Breast epithelium (tissue), 4 donors: ENCODE data around the gene NUDT6. TPM values are rescaled to one million over a fixed set of nuclear protein-coding genes. Genes with fewer than 3 reads are reported as not detected.
"Not testable (repeated sequence)": the region's sequence is repeated elsewhere in the genome, so short reads cannot be mapped to it uniquely, and the experiment has no call there.

Experiments used
- DNase-seq, 2 donors: peaks; one replicate each; pipeline ENCODE4 v3.0.0-alpha.2; 2019; ENCODE audit warnings: low spot score in 2 of 2
- H3K27ac ChIP-seq, 2 donors: fragments of 200-600 bp; sonication (generic) in 1 of 2; one replicate each; pipeline ENCODE4 v1.5.1; 2016 to 2019; ENCODE audit warnings: mild to moderate bottlenecking in 1 of 2
- H3K27me3 ChIP-seq, 2 donors: fragments of 200-600 bp; sonication (generic) in 1 of 2; one replicate each; pipeline versions ENCODE4 v1.5.1 to v1.6.0; 2017 to 2019; ENCODE audit warnings: control low read depth in 1 of 2, mild to moderate bottlenecking in 1 of 2
- H3K36me3 ChIP-seq: fragments of 200-600 bp; one replicate; pipeline ENCODE4 v1.5.1; 2019
- H3K4me1 ChIP-seq, 2 donors: fragments of 200-600 bp; sonication (generic); one replicate each; pipeline ENCODE4 v1.5.1; 2016 to 2019; ENCODE audit warnings: control low read depth in 1 of 2
- H3K4me3 ChIP-seq, 3 donors: fragments of 200-600 bp; sonication (generic); 1 replicate in 2 of 3; 2 replicates in 1 of 3; pipeline ENCODE4 v1.5.1; 2016 to 2019; ENCODE audit warnings: mild to moderate bottlenecking in 3 of 3, moderate library complexity in 2 of 3
- H3K9me3 ChIP-seq, 2 donors: fragments of 200-600 bp; sonication (generic) in 1 of 2; one replicate each; pipeline ENCODE4 v1.5.1; 2016 to 2019; ENCODE audit warnings: control low read depth in 1 of 2
- CTCF ChIP-seq, 3 donors: fragments of 450-650 bp; IDR thresholded peaks; one replicate each; pipeline ENCODE4 v1.5.1; 2016 to 2017; ENCODE audit warnings: antibody characterized with exemption in 3 of 3, mild to moderate bottlenecking in 3 of 3, moderate library complexity in 3 of 3
- POLR2A ChIP-seq: fragments of 450-650 bp; IDR thresholded peaks from one replicate; pipeline ENCODE4 v1.6.1; 2016; ENCODE audit warnings: antibody characterized with exemption, mild to moderate bottlenecking, moderate library complexity
- POLR2AphosphoS5 ChIP-seq, 3 donors: sonication (generic); formaldehyde crosslinking; IDR thresholded peaks; one replicate each; pipeline ENCODE4 v1.6.1; 2017; ENCODE audit warnings: antibody characterized with exemption in 3 of 3
- intact Hi-C: fragments of 100-400 bp; cut with DNase I; formaldehyde crosslinking; loops from one replicate; pipeline ENCODE4 v1.15.1; 2023; ENCODE audit warnings: low total_unique reads
- total RNA-seq, 3 donors: library from RNA; depleted of rRNA; stranded (reverse); fragments of >200 nt; gene quantifications; one replicate each; pipeline ENCODE4 v1.1.0, GENCODE V29; 2016

NUDT6 gene
- total RNA-seq, 3 donors from 2014 or later = 8.2 to 10.8 (median 8.5) TPM

DNA sequence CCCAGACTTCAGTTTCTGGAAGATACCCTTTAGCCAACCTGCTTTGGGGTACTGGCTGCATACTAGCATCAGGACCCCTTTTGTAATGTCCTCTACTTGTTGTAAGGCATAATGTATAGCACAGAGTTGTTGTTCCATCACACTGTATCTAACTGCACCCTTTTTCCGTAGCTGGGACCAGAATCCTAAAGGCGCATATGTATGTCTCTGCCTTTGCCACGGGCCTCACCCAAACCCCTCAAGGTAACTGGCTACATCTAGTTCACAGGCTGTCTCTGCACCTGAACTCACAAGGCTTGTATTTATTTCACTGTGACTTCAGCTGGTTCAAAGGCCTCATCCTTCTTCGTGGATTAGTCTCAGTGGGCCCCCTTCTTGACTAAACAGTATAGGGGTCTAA is 29.6 kb upstream of the NUDT6 start:
- TF ChIP-seq POLR2A (no peak), POLR2AphosphoS5 (IDR thresholded peaks at IDR 0.05) (no peak), CTCF (IDR thresholded peaks at IDR 0.05) (no peak)
- peaks cover 8% of the 10 kb centered on the region for H3K36me3 ChIP-seq
- intact Hi-C loops = no loop called here

GRCh38 chr4:122948671-122949070 is 26.3 kb upstream of the NUDT6 start:
- no peak overlapping the region for H3K27ac ChIP-seq
- H3K4me3 ChIP-seq = no peak overlapping the region
- H3K4me1 ChIP-seq = no peaks in the 10 kb centered on the region
- H3K9me3 ChIP-seq = no peaks in the 10 kb centered on the region
- no peak for DNase-seq
- intact Hi-C loops = no loop called here
- peaks cover 8% of the 10 kb centered on the region for H3K36me3 ChIP-seq
- no peaks in the 10 kb centered on the region for H3K27me3 ChIP-seq
- TF ChIP-seq POLR2AphosphoS5 (IDR thresholded peaks at IDR 0.05) = no peak
- no peak for TF ChIP-seq POLR2A
- no peak for TF ChIP-seq CTCF (IDR thresholded peaks at IDR 0.05)

More for the DNA sequence above, 29.6 kb upstream of the NUDT6 start:
- no peaks in the 10 kb centered on the region for H3K4me1 ChIP-seq
- DNase-seq = no peak
- no peak overlapping the region for H3K4me3 ChIP-seq
- no peaks in the 10 kb centered on the region for H3K27me3 ChIP-seq
- H3K9me3 ChIP-seq = no peaks in the 10 kb centered on the region
- H3K27ac ChIP-seq = no peak overlapping the region

DNA sequence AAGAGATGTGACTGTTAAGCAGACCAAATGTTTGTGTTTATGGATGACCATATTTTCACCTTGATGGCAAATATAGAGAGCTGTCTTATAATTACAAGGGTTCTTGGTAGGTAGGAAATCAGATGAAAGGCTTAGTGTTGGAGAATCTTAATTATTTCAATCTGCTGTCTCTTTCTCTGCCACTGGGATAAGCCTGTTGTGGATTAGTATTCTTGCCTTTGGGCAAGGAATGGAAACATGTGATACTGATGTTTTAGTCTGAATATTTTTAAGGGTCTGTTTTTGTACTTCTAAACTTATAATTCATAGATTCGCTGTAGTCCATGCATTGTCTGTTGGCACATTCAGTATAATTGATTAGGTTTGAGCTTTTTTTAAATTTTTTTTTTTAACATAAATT is 23.7 kb upstream of the NUDT6 start:
- TF ChIP-seq CTCF (IDR thresholded peaks at IDR 0.05) (no peak), POLR2A (no peak), POLR2AphosphoS5 (IDR thresholded peaks at IDR 0.05) (no peak)
- H3K27me3 ChIP-seq = no peaks in the 10 kb centered on the region
- DNase-seq = no peak
- peaks cover 8% of the 10 kb centered on the region for H3K36me3 ChIP-seq
- H3K9me3 ChIP-seq = no peaks in the 10 kb centered on the region
- no peak overlapping the region for H3K4me3 ChIP-seq
- intact Hi-C loops = no loop called here
- no peak overlapping the region for H3K27ac ChIP-seq
- no peaks in the 10 kb centered on the region for H3K4me1 ChIP-seq

- intact Hi-C loops, H3K9me3 ChIP-seq, H3K27me3 ChIP-seq, H3K27ac ChIP-seq, H3K36me3 ChIP-seq, H3K4me3 ChIP-seq, DNase-seq, H3K4me1 ChIP-seq: not testable (repeated sequence)
Measured at GRCh38 chr4:122945136-122945535, 22.7 kb upstream of the NUDT6 start.

GRCh38 chr4:122932763-122933162 is 10.4 kb upstream of the NUDT6 start:
- intact Hi-C loops = no loop called here
- Histone ChIP-seq H3K4me1 (no peaks in the 10 kb centered on the region), H3K4me3 (no peak overlapping the region), H3K9me3 (no peaks in the 10 kb centered on the region), H3K27ac (no peak overlapping the region), H3K36me3 (no peaks in the 10 kb centered on the region), H3K27me3 (no peaks in the 10 kb centered on the region)
- TF ChIP-seq CTCF (IDR thresholded peaks at IDR 0.05) = no peak
- TF ChIP-seq POLR2AphosphoS5 (IDR thresholded peaks at IDR 0.05) = no peak
- TF ChIP-seq POLR2A = no peak
- no peak for DNase-seq

- no peak overlapping the region for H3K4me3 ChIP-seq
- no peak overlapping the region for H3K27ac ChIP-seq
- TF ChIP-seq CTCF (IDR thresholded peaks at IDR 0.05) = peak in 2 of 3 donors; percentile 46 to 48
- no peak for TF ChIP-seq POLR2A
- TF ChIP-seq POLR2AphosphoS5 (IDR thresholded peaks at IDR 0.05) = no peak
- H3K27me3 ChIP-seq = no peaks in the 10 kb centered on the region
- no peaks in the 10 kb centered on the region for H3K36me3 ChIP-seq
- no peaks in the 10 kb centered on the region for H3K4me1 ChIP-seq
- no peaks in the 10 kb centered on the region for H3K9me3 ChIP-seq
- intact Hi-C loops = no loop called here
- DNase-seq = no peak
Measured at GRCh38 chr4:122930862-122931261, 8.5 kb upstream of the NUDT6 start.
